Endothelial cell (in vitro differentiated cells): ENCODE data around the gene LSM12. TPM values are rescaled to one million over a fixed set of nuclear protein-coding genes. Genes with fewer than 3 reads are reported as not detected.

Experiments
- DNase-seq: peaks from one replicate; pipeline ENCODE4 v3.0.0; 2021; ENCODE audit warnings: low spot score
- H3K27ac Mint-ChIP-seq: one replicate; pipeline ENCODE4 v1.8.0; 2021; ENCODE audit warnings: mixed read lengths, inconsistent platforms; ENCODE audit not compliant: unreplicated experiment
- H3K27me3 Mint-ChIP-seq: one replicate; pipeline ENCODE4 v1.8.0; 2021; ENCODE audit warnings: mild to moderate bottlenecking, moderate library complexity, mixed read lengths, inconsistent platforms; ENCODE audit not compliant: unreplicated experiment
- H3K36me3 Mint-ChIP-seq: one replicate; pipeline ENCODE4 v1.8.0; 2021; ENCODE audit warnings: mild to moderate bottlenecking, low read depth, mixed read lengths, inconsistent platforms; ENCODE audit not compliant: unreplicated experiment
- H3K4me1 Mint-ChIP-seq: one replicate; pipeline ENCODE4 v1.8.0; 2021; ENCODE audit warnings: mild to moderate bottlenecking, mixed read lengths, inconsistent platforms; ENCODE audit not compliant: unreplicated experiment
- H3K4me3 Mint-ChIP-seq: one replicate; pipeline ENCODE4 v1.8.0; 2021; ENCODE audit warnings: mild to moderate bottlenecking, mixed read lengths, inconsistent platforms; ENCODE audit not compliant: unreplicated experiment
- H3K9me3 Mint-ChIP-seq: one replicate; pipeline ENCODE4 v1.8.0; 2021; ENCODE audit warnings: mixed read lengths, inconsistent platforms; ENCODE audit not compliant: unreplicated experiment
- CTCF ChIP-seq: fragments of 200-600 bp; sonication (generic); IDR thresholded peaks from one replicate; pipeline ENCODE4 v1.5.0; 2021; ENCODE audit warnings: antibody characterized with exemption; ENCODE audit not compliant: unreplicated experiment
- total RNA-seq: library from RNA; stranded (reverse); fragmentation: NEBNext Ultra II Directional; extraction: Animal tissue kit (Norgen Biotek cat#: 25700); gene quantifications from one replicate; pipeline ENCODE4 v1.2.1, GENCODE V29; 2021; ENCODE audit not compliant: unreplicated experiment

The LSM12 gene
- total RNA-seq, 1 donor from 2014 or later, result 63.0 TPM

DNA sequence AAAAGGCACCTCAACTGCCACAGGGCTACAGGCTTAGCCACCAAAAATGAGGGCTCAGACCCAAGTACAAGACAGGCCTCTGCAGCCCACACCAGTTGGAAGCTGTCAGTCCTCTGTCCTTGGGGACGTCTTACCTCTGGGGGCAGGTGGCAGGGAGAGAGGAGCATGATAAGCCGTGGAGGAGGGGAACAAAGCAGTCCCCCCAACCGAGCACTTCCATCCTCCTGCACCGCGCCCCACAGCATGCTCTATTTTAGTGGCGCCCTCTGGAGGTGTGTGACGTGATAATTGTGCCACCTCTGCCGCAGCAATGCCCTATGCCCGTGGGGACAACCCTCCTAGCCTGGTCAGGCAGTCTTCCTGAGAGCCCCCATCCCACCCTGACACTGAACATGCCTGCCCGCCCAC is 17.7 kb upstream of the LSM12 start:
- H3K4me1 Mint-ChIP-seq, result peaks cover 17% of the 10 kb centered on the region

DNA sequence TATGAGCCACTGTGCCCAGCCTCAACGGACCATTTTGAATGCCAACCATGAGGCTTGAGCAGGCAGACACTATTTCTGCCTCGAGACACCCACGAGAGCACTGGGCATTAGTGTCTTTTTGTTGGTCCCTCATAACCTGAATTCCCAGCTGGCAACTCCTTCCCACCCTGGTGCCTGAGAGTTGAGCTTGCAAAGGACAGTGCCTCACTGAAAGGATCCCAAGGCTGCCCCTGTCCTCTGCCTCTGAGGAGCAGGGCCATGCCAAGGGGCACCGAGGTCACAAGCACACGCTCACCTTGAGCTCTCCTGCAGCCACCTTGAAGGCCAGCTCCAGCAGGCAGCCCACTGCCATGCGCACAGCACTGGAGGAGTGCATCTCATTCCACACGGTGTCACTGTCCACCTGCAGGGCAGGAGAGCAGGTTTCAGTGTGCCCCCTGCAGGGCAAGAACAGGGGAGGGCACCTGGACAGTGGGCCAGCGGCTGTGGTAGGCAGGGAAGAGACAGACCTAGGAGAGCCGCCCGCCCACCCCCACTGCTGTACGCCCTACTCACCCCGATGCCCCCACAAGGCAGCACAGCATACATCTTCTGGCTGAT is 16.9 kb upstream of the LSM12 start:
- Mint-ChIP-seq H3K4me3 (no peak overlapping the region), H3K36me3 (peaks cover 21% of the 10 kb centered on the region), H3K27ac (no peak overlapping the region), H3K9me3 (no peaks in the 10 kb centered on the region), H3K27me3 (peaks cover 21% of the 10 kb centered on the region), H3K4me1 (peaks cover 17% of the 10 kb centered on the region)
- TF ChIP-seq CTCF, result no peak
- DNase-seq, result peak; percentile 42

More for the DNA sequence above, 17.7 kb upstream of the LSM12 start:
- Mint-ChIP-seq H3K36me3 (peaks cover 23% of the 10 kb centered on the region), H3K9me3 (no peaks in the 10 kb centered on the region), H3K27me3 (peaks cover 24% of the 10 kb centered on the region), H3K27ac (no peak overlapping the region), H3K4me3 (no peak overlapping the region)
- peak; percentile 48 for DNase-seq
- peak; percentile 45 for TF ChIP-seq CTCF

- Mint-ChIP-seq H3K27ac (peak overlapping the region; percentile 83), H3K36me3 (peaks cover 21% of the 10 kb centered on the region), H3K4me3 (peak overlapping the region; percentile 85), H3K27me3 (peaks cover 17% of the 10 kb centered on the region), H3K4me1 (peaks cover 12% of the 10 kb centered on the region), H3K9me3 (no peaks in the 10 kb centered on the region)
- no peak for TF ChIP-seq CTCF
- no peak for DNase-seq
Measured at GRCh38 chr17:44082256-44082927, 15.9 kb upstream of the LSM12 start.

DNA sequence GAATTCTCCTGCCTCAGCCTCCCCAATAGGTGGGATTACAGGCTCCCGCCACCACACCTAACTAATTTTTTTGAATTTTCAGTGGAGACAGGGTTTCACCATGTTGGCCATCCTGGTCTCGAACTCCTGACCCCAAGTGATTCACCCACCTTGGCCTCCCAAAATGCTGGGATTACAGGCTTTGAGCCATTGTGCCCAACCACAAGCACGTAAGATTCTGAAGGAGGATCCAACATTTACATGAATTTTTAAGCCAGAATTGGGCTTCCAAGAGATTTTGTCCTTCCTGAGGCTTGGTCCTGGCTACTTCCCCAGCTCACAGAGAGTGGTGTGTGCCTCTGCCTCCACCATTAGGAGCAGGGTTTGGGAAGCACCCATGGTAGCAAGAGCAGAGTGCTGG is 15.2 kb upstream of the LSM12 start:
- TF ChIP-seq CTCF, result no peak
- no peak for DNase-seq
- no peaks in the 10 kb centered on the region for H3K9me3 Mint-ChIP-seq
- H3K4me1 Mint-ChIP-seq, result peaks cover 10% of the 10 kb centered on the region
- no peak overlapping the region for H3K4me3 Mint-ChIP-seq
- H3K27ac Mint-ChIP-seq, result no peak overlapping the region
- peaks cover 18% of the 10 kb centered on the region for H3K27me3 Mint-ChIP-seq
- peaks cover 22% of the 10 kb centered on the region for H3K36me3 Mint-ChIP-seq
